GM12878 (cell line): ENCODE measurements around the gene GREB1.

Experiments used
- BRCA1 ChIP-seq: IDR thresholded peaks from 2 replicates; pipeline ENCODE4 v1.6.1; 2011; ENCODE audit warnings: low read depth, low read length, improper control_type of control experiment
- FOXK2 ChIP-seq: fragments of 450-650 bp; IDR thresholded peaks from 2 replicates; pipeline ENCODE4 v1.6.1; 2017; ENCODE audit warnings: mild to moderate bottlenecking, moderate library complexity
- HCFC1 ChIP-seq: fragments of 150-350 bp; IDR thresholded peaks from 2 replicates; pipeline ENCODE4 v1.6.1; 2014; ENCODE audit warnings: low read length
- NR2C1 ChIP-seq: fragments of 450-650 bp; IDR thresholded peaks from 2 replicates; pipeline ENCODE4 v1.6.1; 2017; ENCODE audit warnings: antibody characterized with exemption, mild to moderate bottlenecking, moderate library complexity
- NR2C2 ChIP-seq: IDR thresholded peaks from 2 replicates; pipeline ENCODE4 v1.6.1; 2011; ENCODE audit warnings: borderline replicate concordance, low read depth; ENCODE audit not compliant: control insufficient read depth, insufficient read length
- POLR2A ChIP-seq: IDR thresholded peaks from 2 replicates; pipeline ENCODE4 v1.6.1; 2011; ENCODE audit warnings: low read depth, mild to moderate bottlenecking, low read length
- POLR2AphosphoS5 ChIP-seq: IDR thresholded peaks from 2 replicates; pipeline ENCODE4 v1.6.1; 2011; ENCODE audit warnings: mild to moderate bottlenecking, low read length, inconsistent platforms
- RCOR1 ChIP-seq: conservative IDR thresholded peaks from 2 replicates; pipeline ENCODE4 v1.6.1; 2012; ENCODE audit warnings: low read depth, low read length, improper control_type of control experiment
- RFX5 ChIP-seq: IDR thresholded peaks from 2 replicates; pipeline ENCODE4 v1.6.1; 2011; ENCODE audit warnings: low read depth, low read length, improper control_type of control experiment
- SP1 ChIP-seq: IDR thresholded peaks from one replicate; pipeline ENCODE4 v1.6.1; 2011; ENCODE audit warnings: low read depth, low read length
- YY1 ChIP-seq: IDR thresholded peaks from 2 replicates; pipeline ENCODE4 v1.6.1; 2011; ENCODE audit warnings: low read depth, mild to moderate bottlenecking, low read length
- TF ChIP-seq, protein P1 (sequence below), 3 experiments: IDR thresholded peaks in 2 of 3; conservative IDR thresholded peaks in 1 of 3; 2 replicates each; pipeline ENCODE4 v1.5.1; 2011; ENCODE audit warnings: low read depth in 3 of 3, low read length in 3 of 3, mild to moderate bottlenecking in 3 of 3, control low read depth in 2 of 3, moderate library complexity in 2 of 3, inconsistent platforms in 1 of 3, mixed read lengths in 1 of 3; ENCODE audit not compliant: control insufficient read depth in 2 of 3, insufficient read depth in 1 of 3; ENCODE audit errors: extremely low read depth in 1 of 3
- TF ChIP-seq, protein P2 (sequence below): fragments of 450-650 bp; IDR thresholded peaks from 2 replicates; pipeline ENCODE4 v1.6.1; 2016; ENCODE audit warnings: mild to moderate bottlenecking
- TF ChIP-seq, protein P3 (sequence below): IDR thresholded peaks from 2 replicates; pipeline ENCODE4 v1.6.1; 2012; ENCODE audit warnings: low read length, inconsistent platforms

DNA sequence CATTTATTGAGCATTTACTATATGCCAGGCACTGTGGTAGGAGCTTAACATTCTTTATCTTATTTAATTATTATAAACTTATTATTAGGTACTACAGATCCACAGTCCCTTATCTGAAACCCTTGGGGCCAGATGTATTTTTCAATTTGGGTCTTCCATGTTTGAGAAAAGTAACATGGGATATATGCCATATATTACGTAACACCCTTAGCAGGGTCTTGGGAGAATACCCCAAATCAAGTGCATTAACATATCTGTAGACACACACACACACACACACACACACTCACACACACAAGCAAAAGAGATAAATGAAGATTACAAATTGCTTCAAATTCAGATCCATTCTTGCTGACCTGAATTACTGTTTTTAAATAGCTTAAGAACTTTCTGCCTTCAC lies 122.4 kb downstream of the GREB1 start:
- no peak for TF ChIP-seq NR2C2
- TF ChIP-seq RFX5: no peak
- TF ChIP-seq, protein P1, sequence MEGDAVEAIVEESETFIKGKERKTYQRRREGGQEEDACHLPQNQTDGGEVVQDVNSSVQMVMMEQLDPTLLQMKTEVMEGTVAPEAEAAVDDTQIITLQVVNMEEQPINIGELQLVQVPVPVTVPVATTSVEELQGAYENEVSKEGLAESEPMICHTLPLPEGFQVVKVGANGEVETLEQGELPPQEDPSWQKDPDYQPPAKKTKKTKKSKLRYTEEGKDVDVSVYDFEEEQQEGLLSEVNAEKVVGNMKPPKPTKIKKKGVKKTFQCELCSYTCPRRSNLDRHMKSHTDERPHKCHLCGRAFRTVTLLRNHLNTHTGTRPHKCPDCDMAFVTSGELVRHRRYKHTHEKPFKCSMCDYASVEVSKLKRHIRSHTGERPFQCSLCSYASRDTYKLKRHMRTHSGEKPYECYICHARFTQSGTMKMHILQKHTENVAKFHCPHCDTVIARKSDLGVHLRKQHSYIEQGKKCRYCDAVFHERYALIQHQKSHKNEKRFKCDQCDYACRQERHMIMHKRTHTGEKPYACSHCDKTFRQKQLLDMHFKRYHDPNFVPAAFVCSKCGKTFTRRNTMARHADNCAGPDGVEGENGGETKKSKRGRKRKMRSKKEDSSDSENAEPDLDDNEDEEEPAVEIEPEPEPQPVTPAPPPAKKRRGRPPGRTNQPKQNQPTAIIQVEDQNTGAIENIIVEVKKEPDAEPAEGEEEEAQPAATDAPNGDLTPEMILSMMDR (IDR thresholded peaks at IDR 0.05 in 2 of 3, conservative IDR thresholded peaks at IDR 0.05 in 1 of 3; ENCODE audit: control insufficient read depth in 2 of 3, extremely low read depth in 1 of 3, insufficient read depth in 1 of 3, low read depth in 3 of 3, low read length in 3 of 3): no peak
- TF ChIP-seq RCOR1: no peak
- no peak for TF ChIP-seq YY1
- TF ChIP-seq BRCA1: no peak
- TF ChIP-seq NR2C1: no peak
- no peak for TF ChIP-seq SP1
- TF ChIP-seq POLR2AphosphoS5: no peak
- TF ChIP-seq, protein P2, sequence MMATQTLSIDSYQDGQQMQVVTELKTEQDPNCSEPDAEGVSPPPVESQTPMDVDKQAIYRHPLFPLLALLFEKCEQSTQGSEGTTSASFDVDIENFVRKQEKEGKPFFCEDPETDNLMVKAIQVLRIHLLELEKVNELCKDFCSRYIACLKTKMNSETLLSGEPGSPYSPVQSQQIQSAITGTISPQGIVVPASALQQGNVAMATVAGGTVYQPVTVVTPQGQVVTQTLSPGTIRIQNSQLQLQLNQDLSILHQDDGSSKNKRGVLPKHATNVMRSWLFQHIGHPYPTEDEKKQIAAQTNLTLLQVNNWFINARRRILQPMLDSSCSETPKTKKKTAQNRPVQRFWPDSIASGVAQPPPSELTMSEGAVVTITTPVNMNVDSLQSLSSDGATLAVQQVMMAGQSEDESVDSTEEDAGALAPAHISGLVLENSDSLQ: no peak
- TF ChIP-seq, protein P3, sequence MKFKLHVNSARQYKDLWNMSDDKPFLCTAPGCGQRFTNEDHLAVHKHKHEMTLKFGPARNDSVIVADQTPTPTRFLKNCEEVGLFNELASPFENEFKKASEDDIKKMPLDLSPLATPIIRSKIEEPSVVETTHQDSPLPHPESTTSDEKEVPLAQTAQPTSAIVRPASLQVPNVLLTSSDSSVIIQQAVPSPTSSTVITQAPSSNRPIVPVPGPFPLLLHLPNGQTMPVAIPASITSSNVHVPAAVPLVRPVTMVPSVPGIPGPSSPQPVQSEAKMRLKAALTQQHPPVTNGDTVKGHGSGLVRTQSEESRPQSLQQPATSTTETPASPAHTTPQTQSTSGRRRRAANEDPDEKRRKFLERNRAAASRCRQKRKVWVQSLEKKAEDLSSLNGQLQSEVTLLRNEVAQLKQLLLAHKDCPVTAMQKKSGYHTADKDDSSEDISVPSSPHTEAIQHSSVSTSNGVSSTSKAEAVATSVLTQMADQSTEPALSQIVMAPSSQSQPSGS: no peak
- no peak for TF ChIP-seq FOXK2
- TF ChIP-seq HCFC1: no peak
- no peak for TF ChIP-seq POLR2A
